GM23338 (cell line): Measurements from ENCODE around the gene GDF11. TPM values are rescaled to one million over a fixed set of nuclear protein-coding genes. Genes with fewer than 3 reads are reported as not detected.
"Not testable (repeated sequence)": the region's sequence is repeated elsewhere in the genome, so short reads cannot be mapped to it uniquely, and the experiment has no call there.

Source experiments
- ATAC-seq: fragments of 200-7000 bp; cut with Tn5 transposase; 3 replicates; pipeline ENCODE4 v1.9.1; 2020
- DNase-seq: peaks from one replicate; pipeline ENCODE4 v3.0.0-alpha.2; 2015; ENCODE audit warnings: low spot score
- H2AFZ ChIP-seq: fragments of 200-600 bp; sonication (generic); 2 replicates; pipeline ENCODE4 v1.8.0; 2016; ENCODE audit warnings: antibody characterized with exemption, mild to moderate bottlenecking, moderate library complexity
- H3F3A ChIP-seq: fragments of 200-600 bp; sonication (generic); replicated peaks from 2 replicates; pipeline ENCODE4 v1.8.0; 2017; ENCODE audit warnings: antibody characterized with exemption, mixed run types, low read depth
- H3K27ac ChIP-seq: fragments of 200-600 bp; sonication (generic); 2 replicates; pipeline ENCODE4 v1.6.1; 2016; ENCODE audit warnings: low read depth
- H3K27me3 ChIP-seq: fragments of 200-600 bp; sonication (generic); 2 replicates; pipeline ENCODE4 v1.8.0; 2016; ENCODE audit warnings: mild to moderate bottlenecking, mixed run types, moderate library complexity; ENCODE audit not compliant: insufficient read depth
- H3K36me3 ChIP-seq: fragments of 200-600 bp; sonication (generic); 2 replicates; pipeline ENCODE4 v1.8.0; 2016; ENCODE audit warnings: mild to moderate bottlenecking; ENCODE audit not compliant: insufficient read depth
- H3K4me1 ChIP-seq: fragments of 200-600 bp; sonication (generic); 2 replicates; pipeline ENCODE4 v1.8.0; 2016; ENCODE audit warnings: mild to moderate bottlenecking, moderate library complexity; ENCODE audit not compliant: insufficient read depth
- H3K4me2 ChIP-seq: fragments of 200-600 bp; sonication (generic); 2 replicates; pipeline ENCODE4 v1.7.1; 2017; ENCODE audit warnings: mixed run types
- H3K4me3 ChIP-seq: fragments of 200-600 bp; sonication (generic); 2 replicates; pipeline ENCODE4 v1.6.1; 2016; ENCODE audit warnings: mixed run types
- H3K79me2 ChIP-seq: fragments of 200-600 bp; sonication (generic); replicated peaks from 2 replicates; pipeline ENCODE4 v1.8.0; 2017; ENCODE audit warnings: mild to moderate bottlenecking; ENCODE audit not compliant: insufficient read depth
- H3K9me2 ChIP-seq: fragments of 200-600 bp; sonication (generic); 2 replicates; pipeline ENCODE4 v1.8.0; 2017; ENCODE audit not compliant: insufficient read depth
- H4K20me1 ChIP-seq: fragments of 200-600 bp; sonication (generic); replicated peaks from 2 replicates; pipeline ENCODE4 v1.8.0; 2017; ENCODE audit warnings: mild to moderate bottlenecking; ENCODE audit not compliant: insufficient read depth
- H3K27ac Mint-ChIP-seq: 2 replicates; pipeline ENCODE4 v1.8.0; 2020; ENCODE audit warnings: inconsistent platforms, mild to moderate bottlenecking, moderate library complexity, mixed read lengths
- H3K27me3 Mint-ChIP-seq: 3 replicates; pipeline ENCODE4 v1.8.0; 2022; ENCODE audit warnings: low read depth, mild to moderate bottlenecking, moderate library complexity, mixed read lengths, inconsistent platforms; ENCODE audit not compliant: insufficient read depth, poor library complexity
- H3K36me3 Mint-ChIP-seq: 3 replicates; pipeline ENCODE4 v1.8.0; 2021; ENCODE audit warnings: low read depth, mild to moderate bottlenecking, inconsistent platforms, moderate library complexity, mixed read lengths
- H3K4me1 Mint-ChIP-seq: 3 replicates; pipeline ENCODE4 v1.8.0; 2020; ENCODE audit warnings: mild to moderate bottlenecking, inconsistent platforms, mixed read lengths
- H3K4me3 Mint-ChIP-seq: 3 replicates; pipeline ENCODE4 v1.8.0; 2021; ENCODE audit warnings: moderate library complexity, mild to moderate bottlenecking, inconsistent platforms, mixed read lengths
- H3K9me3 Mint-ChIP-seq: 3 replicates; pipeline ENCODE4 v1.8.0; 2020; ENCODE audit warnings: moderate library complexity, mild to moderate bottlenecking, inconsistent platforms, mixed read lengths
- CREB1 ChIP-seq: fragments of 250-450 bp; sonication (Bioruptor Pico); IDR thresholded peaks from 2 replicates; pipeline ENCODE4 v1.5.0; 2020; ENCODE audit warnings: low read depth, mild to moderate bottlenecking, moderate library complexity
- CTCF ChIP-seq, 2 experiments: fragments of 200-600 bp in 1 of 2; sonication (generic) in 1 of 2; conservative IDR thresholded peaks; 2 replicates each; pipeline versions ENCODE4 v1.5.1 to v1.6.1; 2016 to 2017; ENCODE audit warnings: antibody characterized with exemption in 2 of 2, low read depth in 2 of 2, mild to moderate bottlenecking in 2 of 2, moderate library complexity in 1 of 2
- EZH2phosphoT487 ChIP-seq: fragments of 200-600 bp; sonication (generic); IDR thresholded peaks from one replicate; pipeline ENCODE4 v1.8.1; 2018; ENCODE audit warnings: antibody characterized with exemption; ENCODE audit not compliant: unreplicated experiment
- JUNB ChIP-seq: IDR thresholded peaks from one replicate; pipeline ENCODE4 v1.6.1; 2016; ENCODE audit warnings: antibody characterized with exemption; ENCODE audit not compliant: unreplicated experiment
- NANOG ChIP-seq: IDR thresholded peaks from 2 replicates; pipeline ENCODE4 v1.6.1; 2016; ENCODE audit warnings: antibody characterized with exemption, borderline replicate concordance
- REST ChIP-seq: IDR thresholded peaks from one replicate; pipeline ENCODE4 v1.6.1; 2018; ENCODE audit warnings: antibody characterized with exemption; ENCODE audit not compliant: unreplicated experiment
- STAT1 ChIP-seq: IDR thresholded peaks from one replicate; pipeline ENCODE4 v1.6.1; 2016; ENCODE audit warnings: antibody characterized with exemption; ENCODE audit not compliant: unreplicated experiment
- ZNF331 ChIP-seq: fragments of 250-450 bp; sonication (Bioruptor Pico); IDR thresholded peaks from 2 replicates; pipeline ENCODE4 v1.5.0; 2020; ENCODE audit warnings: low read depth, mild to moderate bottlenecking, moderate library complexity
- ZNF462 ChIP-seq: fragments of 250-450 bp; sonication (Bioruptor Pico); IDR thresholded peaks from 2 replicates; pipeline ENCODE4 v1.5.0; 2020; ENCODE audit warnings: mild to moderate bottlenecking, moderate library complexity
- polyA plus RNA-seq: library from polyadenylated mRNA; unstranded; fragments of >200 nt; fragmentation: Nextera tagmentation; extraction: Ambion mirVana; gene quantifications from 2 replicates; pipeline ENCODE4 v1.2.1, GENCODE V29; 2016
- total RNA-seq: library from RNA; depleted of rRNA; stranded (reverse); fragments of >200 nt; shearing (Covaris generic); gene quantifications from 2 replicates; pipeline ENCODE4 v1.2.3, GENCODE V29; 2014

The GDF11 gene
- total and polyA plus RNA-seq, 2 experiments from 2014 or later, result 3.7 to 12.5 TPM

GRCh38 chr12:55757701-55758100, 14.8 kb downstream of the GDF11 start (continued):
- no peak for TF ChIP-seq ZNF462

GRCh38 chr12:55758575-55758974, 15.7 kb downstream of the GDF11 start:
- H3K4me2 ChIP-seq, H3K4me3 Mint-ChIP-seq, H2AFZ ChIP-seq, ATAC-seq, H3K9me2 ChIP-seq, H3K9me3 Mint-ChIP-seq, H3K27ac ChIP-seq, H3K4me3 ChIP-seq, H3K27ac Mint-ChIP-seq, H3K27me3 ChIP-seq, DNase-seq, H3K79me2 ChIP-seq, H3K4me1 ChIP-seq, H3K27me3 Mint-ChIP-seq: not testable (repeated sequence)
- peaks cover 19% of the 10 kb centered on the region; the same call in 1 of the 2 replicates for H3F3A ChIP-seq
- H3K36me3 ChIP-seq, result peaks cover 31% of the 10 kb centered on the region; the same call in 1 of the 2 replicates
- peaks cover 50% of the 10 kb centered on the region for H4K20me1 ChIP-seq
- peaks cover 65% of the 10 kb centered on the region for H3K36me3 Mint-ChIP-seq
- peaks cover 19% of the 10 kb centered on the region for H3K4me1 Mint-ChIP-seq

GRCh38 chr12:55760663-55761062, 17.7 kb downstream of the GDF11 start:
- no peaks in the 10 kb centered on the region for H3K9me2 ChIP-seq
- no peak for DNase-seq
- no peak overlapping the region for H3K4me3 Mint-ChIP-seq
- H3K4me1 Mint-ChIP-seq, result peaks cover 5% of the 10 kb centered on the region
- H3K4me2 ChIP-seq, result no peak overlapping the region
- peaks cover 49% of the 10 kb centered on the region for H4K20me1 ChIP-seq
- H3K27ac Mint-ChIP-seq, result no peak overlapping the region
- ATAC-seq, result no peak
- H3K27me3 Mint-ChIP-seq, result peaks cover 2% of the 10 kb centered on the region
- H3K27me3 ChIP-seq, result no peaks in the 10 kb centered on the region
- peaks cover 60% of the 10 kb centered on the region for H3K36me3 Mint-ChIP-seq
- H3K27ac ChIP-seq, result no peak overlapping the region
- 0 out of 2 replicates have a peak, but pooled peaks cover 6% of the 10 kb centered on the region for H3K79me2 ChIP-seq
- peaks cover 19% of the 10 kb centered on the region; the same call in 1 of the 2 replicates for H3F3A ChIP-seq
- no peak overlapping the region for H2AFZ ChIP-seq
- H3K36me3 ChIP-seq, result peaks cover 31% of the 10 kb centered on the region; the same call in 1 of the 2 replicates
- H3K4me1 ChIP-seq, result no peaks in the 10 kb centered on the region
- H3K4me3 ChIP-seq, result no peak overlapping the region
- H3K9me3 Mint-ChIP-seq, result no peaks in the 10 kb centered on the region; the same call in 2 of the 3 replicates
- TF ChIP-seq CREB1 (CRISPR knock-in tag) (no peak), REST (no peak), NANOG (no peak), STAT1 (no peak), ZNF331 (CRISPR knock-in tag) (no peak), JUNB (no peak), EZH2phosphoT487 (no peak), CTCF (conservative IDR thresholded peaks at IDR 0.05; ENCODE audit: low read depth in 2 of 2) (no peak)
